ENCODE results near the gene TXNDC11. TPM values are rescaled to one million over a fixed set of nuclear protein-coding genes. Genes with fewer than 3 reads are reported as not detected.

The TXNDC11 gene
- total RNA-seq, 6 experiments from 2014 or later, result 38.8 to 49.0 (median 44.4) TPM

- H3K4me1 Mint-ChIP-seq (ENCODE audit: low read depth), result peaks cover 13% of the 10 kb centered on the region
- H3K9me3 Mint-ChIP-seq, result no peaks in the 10 kb centered on the region
These were observed 24.8 kb downstream of the TXNDC11 start for GRCh38 chr16:11717811-11718210.

GRCh38 chr16:11716336-11716735 is 26.3 kb downstream of the TXNDC11 start:
- no peaks in the 10 kb centered on the region for H3K9me3 Mint-ChIP-seq
- TF ChIP-seq CTCF (IDR thresholded peaks at IDR 0.05), result no peak
- DNase-seq, result no peak
- no peak overlapping the region for H3K4me3 Mint-ChIP-seq
- no peaks in the 10 kb centered on the region for H3K27me3 Mint-ChIP-seq (ENCODE audit: insufficient read depth)
- H3K4me1 Mint-ChIP-seq (ENCODE audit: low read depth), result peaks cover 8% of the 10 kb centered on the region; the same call in 1 of the 2 replicates
- H3K27ac Mint-ChIP-seq, result no peak overlapping the region; the same call in 1 of the 2 replicates
- H3K36me3 Mint-ChIP-seq (ENCODE audit: low read depth), result peaks cover 11% of the 10 kb centered on the region

More at GRCh38 chr16:11717811-11718210, 24.8 kb downstream of the TXNDC11 start:
- H3K4me3 Mint-ChIP-seq, result no peak overlapping the region
- TF ChIP-seq CTCF (IDR thresholded peaks at IDR 0.05), result no peak
- no peak overlapping the region for H3K27ac Mint-ChIP-seq
- no peak for DNase-seq
- H3K27me3 Mint-ChIP-seq (ENCODE audit: insufficient read depth), result peaks cover 3% of the 10 kb centered on the region; the same call in 1 of the 2 replicates
- peaks cover 18% of the 10 kb centered on the region for H3K36me3 Mint-ChIP-seq (ENCODE audit: low read depth)

GRCh38 chr16:11715246-11715947 is 27.3 kb downstream of the TXNDC11 start:
- Mint-ChIP-seq H3K36me3 (ENCODE audit: low read depth) (peaks cover 11% of the 10 kb centered on the region), H3K9me3 (no peaks in the 10 kb centered on the region), H3K4me3 (no peak overlapping the region), H3K27me3 (ENCODE audit: insufficient read depth) (no peaks in the 10 kb centered on the region), H3K4me1 (ENCODE audit: low read depth) (peaks cover 8% of the 10 kb centered on the region; the same call in 1 of the 2 replicates), H3K27ac (no peak overlapping the region)
- no peak for DNase-seq
- no peak for TF ChIP-seq CTCF (IDR thresholded peaks at IDR 0.05)

GRCh38 chr16:11712122-11712521 is 30.5 kb downstream of the TXNDC11 start:
- peaks cover 13% of the 10 kb centered on the region for H3K36me3 Mint-ChIP-seq (ENCODE audit: low read depth)
- TF ChIP-seq CTCF (IDR thresholded peaks at IDR 0.05), result no peak

GRCh38 chr16:11711662-11712061 is 31.0 kb downstream of the TXNDC11 start:
- H3K27me3 Mint-ChIP-seq (ENCODE audit: insufficient read depth), result no peaks in the 10 kb centered on the region
- H3K4me1 Mint-ChIP-seq (ENCODE audit: low read depth), result peaks cover 21% of the 10 kb centered on the region
- H3K4me3 Mint-ChIP-seq, result no peak overlapping the region
- H3K9me3 Mint-ChIP-seq, result no peaks in the 10 kb centered on the region
- TF ChIP-seq CTCF (IDR thresholded peaks at IDR 0.05), result no peak
- peaks cover 13% of the 10 kb centered on the region for H3K36me3 Mint-ChIP-seq (ENCODE audit: low read depth)
- H3K27ac Mint-ChIP-seq, result no peak overlapping the region
- no peak for DNase-seq

More at GRCh38 chr16:11712122-11712521, 30.5 kb downstream of the TXNDC11 start:
- DNase-seq, result no peak
- no peaks in the 10 kb centered on the region for H3K9me3 Mint-ChIP-seq
- H3K27me3 Mint-ChIP-seq (ENCODE audit: insufficient read depth), result no peaks in the 10 kb centered on the region
- H3K4me3 Mint-ChIP-seq, result no peak overlapping the region
- H3K27ac Mint-ChIP-seq, result no peak overlapping the region
- peaks cover 23% of the 10 kb centered on the region for H3K4me1 Mint-ChIP-seq (ENCODE audit: low read depth)
